H9 (cell line): ENCODE data around the gene PDXP. TPM values are rescaled to one million over a fixed set of nuclear protein-coding genes. Genes with fewer than 3 reads are reported as not detected.
A peak's percentile ranks its signal among the peaks of the same experiment; 100 is the strongest.

ENCODE experiments used
- DNase-seq: peaks from one replicate; pipeline ENCODE4 v3.0.0-alpha.2; 2017
- H2AFZ ChIP-seq: one replicate; pipeline ENCODE4 v1.6.1; 2013; ENCODE audit warnings: mild to moderate bottlenecking, low read length, control low read depth, moderate library complexity
- H2AK5ac ChIP-seq: 2 replicates; pipeline ENCODE4 v1.6.1; 2013; ENCODE audit warnings: low read length, control low read depth, mixed read lengths; ENCODE audit not compliant: insufficient read length
- H2BK120ac ChIP-seq: one replicate; pipeline ENCODE4 v1.6.1; 2013; ENCODE audit warnings: low read depth, mild to moderate bottlenecking, low read length, control low read depth, inconsistent platforms; ENCODE audit not compliant: poor library complexity, severe bottlenecking
- H2BK12ac ChIP-seq: 2 replicates; pipeline ENCODE4 v1.6.1; 2013; ENCODE audit warnings: low read length, control low read depth, mixed read lengths, low read depth; ENCODE audit not compliant: insufficient read length
- H2BK15ac ChIP-seq: 2 replicates; pipeline ENCODE4 v1.6.1; 2013; ENCODE audit warnings: low read depth, low read length, control low read depth
- H2BK20ac ChIP-seq: one replicate; pipeline ENCODE4 v1.6.1; 2013; ENCODE audit warnings: low read depth, mild to moderate bottlenecking, low read length, control low read depth, inconsistent platforms; ENCODE audit not compliant: poor library complexity, severe bottlenecking
- H2BK5ac ChIP-seq: 2 replicates; pipeline ENCODE4 v1.6.1; 2013; ENCODE audit warnings: low read length, control low read depth, mixed read lengths; ENCODE audit not compliant: insufficient read length
- H3K14ac ChIP-seq: 2 replicates; pipeline ENCODE4 v1.6.1; 2013; ENCODE audit warnings: low read length, control low read depth; ENCODE audit not compliant: insufficient read depth
- H3K18ac ChIP-seq: 2 replicates; pipeline ENCODE4 v1.6.1; 2013; ENCODE audit warnings: low read depth, mild to moderate bottlenecking, mixed read lengths, low read length, control low read depth; ENCODE audit not compliant: insufficient read length
- H3K23ac ChIP-seq: 2 replicates; pipeline ENCODE4 v1.6.1; 2013; ENCODE audit warnings: low read length, control low read depth, mixed read lengths, low read depth; ENCODE audit not compliant: insufficient read length
- H3K23me2 ChIP-seq: 2 replicates; pipeline ENCODE4 v1.6.1; 2013; ENCODE audit warnings: low read depth, mild to moderate bottlenecking, mixed read lengths, low read length, control low read depth; ENCODE audit not compliant: insufficient read length, poor library complexity, severe bottlenecking
- H3K27ac ChIP-seq: 2 replicates; pipeline ENCODE4 v1.5.1; 2013; ENCODE audit warnings: low read length, control low read depth, mixed read lengths, low read depth; ENCODE audit not compliant: insufficient read length
- H3K27me3 ChIP-seq: 2 replicates; pipeline ENCODE4 v1.6.1; 2013; ENCODE audit warnings: low read length, control low read depth, inconsistent platforms; ENCODE audit not compliant: insufficient read depth
- H3K4ac ChIP-seq: 2 replicates; pipeline ENCODE4 v1.6.1; 2013; ENCODE audit warnings: low read depth, mild to moderate bottlenecking, control low read depth, inconsistent platforms, low read length, moderate library complexity
- H3K4me1 ChIP-seq: 2 replicates; pipeline ENCODE4 v1.6.1; 2013; ENCODE audit warnings: low read length, control low read depth, inconsistent platforms; ENCODE audit not compliant: insufficient read depth
- H3K4me2 ChIP-seq: 2 replicates; pipeline ENCODE4 v1.6.1; 2013; ENCODE audit warnings: low read length, control low read depth, mixed read lengths; ENCODE audit not compliant: insufficient read length, insufficient read depth
- H3K56ac ChIP-seq: 2 replicates; pipeline ENCODE4 v1.6.1; 2013; ENCODE audit warnings: low read depth, mild to moderate bottlenecking, mixed read lengths, low read length, control low read depth; ENCODE audit not compliant: insufficient read length
- H3K79me1 ChIP-seq: 2 replicates; pipeline ENCODE4 v1.6.1; 2013; ENCODE audit warnings: low read depth, mild to moderate bottlenecking, moderate library complexity, low read length, control low read depth, inconsistent platforms; ENCODE audit not compliant: insufficient read depth, poor library complexity, severe bottlenecking
- H3K79me2 ChIP-seq: 2 replicates; pipeline ENCODE4 v1.6.1; 2013; ENCODE audit warnings: low read length, control low read depth, inconsistent platforms; ENCODE audit not compliant: insufficient read depth
- H3K9ac ChIP-seq: 2 replicates; pipeline ENCODE4 v1.6.1; 2013; ENCODE audit warnings: low read length, control low read depth, mixed read lengths; ENCODE audit not compliant: insufficient read length; ENCODE audit errors: extremely low read depth
- H3K9me3 ChIP-seq: one replicate; pipeline ENCODE4 v1.6.1; 2013; ENCODE audit warnings: low read depth, low read length, inconsistent platforms; ENCODE audit not compliant: control insufficient read depth
- H3T11ph ChIP-seq: one replicate; pipeline ENCODE4 v1.6.1; 2013; ENCODE audit warnings: mild to moderate bottlenecking, low read length, control low read depth, inconsistent platforms
- H4K20me1 ChIP-seq: one replicate; pipeline ENCODE4 v1.6.1; 2013; ENCODE audit not compliant: control insufficient read depth, insufficient read length, insufficient read depth
- H4K5ac ChIP-seq: 2 replicates; pipeline ENCODE4 v1.6.1; 2013; ENCODE audit warnings: low read depth, mild to moderate bottlenecking, mixed read lengths, low read length, control low read depth; ENCODE audit not compliant: insufficient read length
- H4K8ac ChIP-seq: replicated peaks from 2 replicates; pipeline ENCODE4 v1.6.1; 2013; ENCODE audit warnings: low read length, control low read depth, mixed read lengths, low read depth; ENCODE audit not compliant: insufficient read length
- H4K91ac ChIP-seq: 2 replicates; pipeline ENCODE4 v1.6.1; 2013; ENCODE audit warnings: low read depth, mild to moderate bottlenecking, moderate library complexity, mixed read lengths, low read length, control low read depth; ENCODE audit not compliant: insufficient read length
- H3K27ac Mint-ChIP-seq, 3 experiments: 2 replicates in 2 of 3; 3 replicates in 1 of 3; pipeline ENCODE4 v1.8.0; 2020 to 2021; ENCODE audit warnings: mixed read lengths in 3 of 3, mild to moderate bottlenecking in 1 of 3, moderate library complexity in 1 of 3
- H3K27me3 Mint-ChIP-seq: 2 replicates; pipeline ENCODE4 v1.8.0; 2021; ENCODE audit warnings: low read depth, mild to moderate bottlenecking, moderate library complexity, mixed read lengths
- H3K36me3 Mint-ChIP-seq, 3 experiments: 2 replicates in 2 of 3; 3 replicates in 1 of 3; pipeline ENCODE4 v1.8.0; 2020 to 2021; ENCODE audit warnings: low read depth in 3 of 3, mixed read lengths in 3 of 3; ENCODE audit not compliant: insufficient read depth in 1 of 3
- H3K4me1 Mint-ChIP-seq, 2 experiments: 2 replicates each; pipeline ENCODE4 v1.8.0; 2020; ENCODE audit warnings: mixed read lengths in 2 of 2
- H3K4me3 Mint-ChIP-seq, 2 experiments: 2 replicates in 1 of 2; 3 replicates in 1 of 2; pipeline ENCODE4 v1.8.0; 2020 to 2021; ENCODE audit warnings: mild to moderate bottlenecking in 2 of 2, mixed read lengths in 2 of 2, moderate library complexity in 1 of 2
- H3K9me3 Mint-ChIP-seq, 2 experiments: 2 replicates in 1 of 2; 3 replicates in 1 of 2; pipeline ENCODE4 v1.8.0; 2020; ENCODE audit warnings: mild to moderate bottlenecking in 2 of 2, mixed read lengths in 2 of 2, moderate library complexity in 1 of 2
- CTCF ChIP-seq: fragments of 200-600 bp; sonication (generic); conservative IDR thresholded peaks from 3 replicates; pipeline ENCODE4 v1.8.0; 2021; ENCODE audit warnings: antibody characterized with exemption, mild to moderate bottlenecking
- WGBS: extraction: QIAGEN DNeasy Blood & Tissue Kit; methylation state at CpG from one replicate; pipeline ENCODE4 v1.1.7; 2013; ENCODE audit warnings: missing lambda C conversion rate, low lambda C conversion rate, mixed read lengths; ENCODE audit not compliant: insufficient read length; ENCODE audit errors: extremely low coverage; 5-methylcytosine and 5-hydroxymethylcytosine counted together
- total RNA-seq: library from RNA; stranded (reverse); gene quantifications from 2 replicates; pipeline ENCODE4 v1.2.1, GENCODE V29; 2021

The PDXP gene
- total RNA-seq, 1 experiment from 2014 or later = 41.0 TPM

DNA sequence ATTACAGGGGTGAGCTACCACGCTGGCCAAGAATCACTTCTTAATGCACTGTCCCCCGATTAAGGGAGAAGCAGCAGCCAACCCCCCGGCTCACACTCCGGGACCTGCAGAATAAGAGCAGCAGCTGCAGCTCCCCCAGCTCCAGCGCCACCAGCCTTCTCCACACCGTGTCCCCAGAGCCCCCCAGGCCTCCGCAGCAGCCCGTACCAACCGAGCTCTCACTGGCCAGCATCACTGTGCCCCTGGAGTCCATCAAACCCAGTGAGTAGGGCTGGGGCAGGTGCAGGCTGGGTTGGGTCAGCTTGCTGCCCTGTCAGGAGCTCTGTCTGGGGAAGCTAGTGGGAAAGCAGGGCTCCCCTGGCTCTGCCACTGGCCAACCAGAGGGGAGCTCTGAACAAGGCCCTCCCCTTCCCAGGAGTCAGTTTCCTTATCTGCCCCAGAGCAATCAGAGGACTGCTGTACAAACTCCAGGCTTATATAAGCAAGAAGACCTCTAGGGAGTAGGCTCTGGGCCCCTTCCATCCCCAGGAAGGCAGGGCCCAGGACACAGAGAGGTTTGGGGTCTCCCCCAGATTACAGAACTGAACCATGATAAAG, 27.6 kb upstream of the PDXP start:
- no peak overlapping the region for H3T11ph ChIP-seq
- H2BK5ac ChIP-seq = no peak overlapping the region
- H3K9me3 ChIP-seq = no peaks in the 10 kb centered on the region
- Mint-ChIP-seq H3K4me1 (peaks cover 16 to 20% of the 10 kb centered on the region in 2 experiments), H3K9me3 (no peaks in the 10 kb centered on the region), H3K4me3 (no peak overlapping the region), H3K36me3 (peaks cover 0 to 12% (median 11%) of the 10 kb centered on the region in 3 experiments; a peak in 5 of 7 replicates), H3K27me3 (no peaks in the 10 kb centered on the region), H3K27ac (0 out of 7 replicates have a peak overlapping the region, but pooled peaks of 1 of the 3 experiments have one; percentile 44)
- H3K27me3 ChIP-seq = no peaks in the 10 kb centered on the region
- no peaks in the 10 kb centered on the region for H3K79me1 ChIP-seq
- H4K8ac ChIP-seq = no peak overlapping the region
- H3K79me2 ChIP-seq = no peaks in the 10 kb centered on the region
- no peak overlapping the region for H3K9ac ChIP-seq
- H3K4me1 ChIP-seq = peaks cover 2% of the 10 kb centered on the region; the same call in 1 of the 2 replicates
- H4K91ac ChIP-seq = no peak overlapping the region
- no peak overlapping the region for H3K18ac ChIP-seq
- no peaks in the 10 kb centered on the region for H3K23me2 ChIP-seq
- no CpG with 5 or more reads among the region's 9 CpGs for WGBS
- no peak overlapping the region for H2BK20ac ChIP-seq
- no peaks in the 10 kb centered on the region for H4K20me1 ChIP-seq
- no peak overlapping the region for H2AFZ ChIP-seq
- no peak for DNase-seq
- no peak overlapping the region for H3K14ac ChIP-seq
- H3K27ac ChIP-seq = no peak overlapping the region
- TF ChIP-seq CTCF = no peak
- no peak overlapping the region for H3K4ac ChIP-seq
- no peak overlapping the region for H3K56ac ChIP-seq
- H4K5ac ChIP-seq = no peak overlapping the region
- H3K4me2 ChIP-seq = no peak overlapping the region
- no peak overlapping the region for H3K23ac ChIP-seq
- no peak overlapping the region for H2AK5ac ChIP-seq
- no peak overlapping the region for H2BK12ac ChIP-seq
- no peak overlapping the region for H2BK15ac ChIP-seq
- no peak overlapping the region for H2BK120ac ChIP-seq
